IMR-90 (cell line): Measurements from ENCODE around the gene MARK2. TPM values are rescaled to one million over a fixed set of nuclear protein-coding genes. Genes with fewer than 3 reads are reported as not detected.

Experiments
- ATAC-seq: fragments of 200-7000 bp; cut with Tn5 transposase; 2 replicates; pipeline ENCODE4 v1.9.1; 2020; ENCODE audit warnings: low read depth, mild to moderate bottlenecking, moderate library complexity
- BruUV-seq: library from RNA; stranded (reverse); fragments of 400-500 nt; replicated peaks from 2 replicates; lab custom pipeline; 2021; lab: Mats Ljungman, UMichigan
- CTCF ChIA-PET: fragments of 300-600 bp; formaldehyde crosslinking; extraction: SDS; loops from one replicate; lab custom pipeline; 2021; ENCODE audit warnings: antibody characterized with exemption; lab: Yijun Ruan, JAX
- POLR2A ChIA-PET: fragments of 300-600 bp; sonication (Branson Sonifier 250); formaldehyde crosslinking; loops from one replicate; lab custom pipeline; 2022; ENCODE audit warnings: antibody characterized with exemption; ENCODE audit not compliant: unreplicated experiment; lab: Charles Lee
- DNase-seq: peaks from one replicate; pipeline ENCODE4 v3.0.0; 2013
- H2AFZ ChIP-seq: replicated peaks from 2 replicates; pipeline ENCODE3; 2013; ENCODE audit warnings: low read length, mild to moderate bottlenecking; ENCODE audit not compliant: poor library complexity
- H2AK5ac ChIP-seq: 2 replicates; pipeline ENCODE4 v1.6.1; 2013; ENCODE audit warnings: low read depth, low read length, inconsistent platforms
- H2AK9ac ChIP-seq: replicated peaks from 2 replicates; pipeline ENCODE3; 2013; ENCODE audit warnings: mild to moderate bottlenecking, low read depth, low read length, moderate library complexity; ENCODE audit not compliant: poor library complexity
- H2BK120ac ChIP-seq: 2 replicates; pipeline ENCODE4 v1.6.1; 2013; ENCODE audit warnings: low read depth, low read length, inconsistent platforms
- H2BK15ac ChIP-seq: 3 replicates; pipeline ENCODE4 v1.6.1; 2013; ENCODE audit warnings: low read depth, low read length, inconsistent platforms
- H2BK20ac ChIP-seq: 2 replicates; pipeline ENCODE4 v1.6.1; 2013; ENCODE audit warnings: low read depth, mild to moderate bottlenecking, inconsistent platforms, low read length, moderate library complexity
- H2BK5ac ChIP-seq: 2 replicates; pipeline ENCODE4 v1.6.1; 2013; ENCODE audit warnings: mild to moderate bottlenecking, low read depth, low read length, inconsistent platforms; ENCODE audit not compliant: poor library complexity, severe bottlenecking
- H3K14ac ChIP-seq: replicated peaks from 2 replicates; pipeline ENCODE4 v1.6.1; 2013; ENCODE audit warnings: low read depth, low read length, inconsistent platforms
- H3K18ac ChIP-seq: 2 replicates; pipeline ENCODE4 v1.6.1; 2013; ENCODE audit warnings: low read depth, low read length, control low read depth
- H3K23ac ChIP-seq: 2 replicates; pipeline ENCODE4 v1.6.1; 2013; ENCODE audit warnings: low read depth, low read length, inconsistent platforms
- H3K27ac ChIP-seq: 2 replicates; pipeline ENCODE4 v1.5.1; 2013; ENCODE audit warnings: mild to moderate bottlenecking, control low read depth, low read length; ENCODE audit not compliant: insufficient read depth
- H3K27me3 ChIP-seq: 2 replicates; pipeline ENCODE4 v1.6.1; 2013; ENCODE audit warnings: low read length; ENCODE audit not compliant: control insufficient read depth, insufficient read depth
- H3K36me3 ChIP-seq: 2 replicates; pipeline ENCODE4 v1.6.1; 2013; ENCODE audit warnings: low read length, mixed read lengths; ENCODE audit not compliant: control insufficient read depth, insufficient read depth
- H3K4ac ChIP-seq: 2 replicates; pipeline ENCODE4 v1.6.1; 2013; ENCODE audit warnings: low read depth, low read length, inconsistent platforms
- H3K4me1 ChIP-seq: 2 replicates; pipeline ENCODE4 v1.6.1; 2013; ENCODE audit warnings: low read length, mixed read lengths; ENCODE audit not compliant: control insufficient read depth, insufficient read depth
- H3K4me2 ChIP-seq: 2 replicates; pipeline ENCODE4 v1.6.1; 2013; ENCODE audit warnings: low read depth, mild to moderate bottlenecking, control low read depth, low read length, moderate library complexity
- H3K4me3 ChIP-seq: 2 replicates; pipeline ENCODE4 v1.5.1; 2013; ENCODE audit warnings: low read depth, mild to moderate bottlenecking, control low read depth, low read length, moderate library complexity; ENCODE audit not compliant: insufficient read depth
- H3K56ac ChIP-seq: 2 replicates; pipeline ENCODE4 v1.6.1; 2013; ENCODE audit warnings: low read length, inconsistent platforms; ENCODE audit not compliant: insufficient read depth; ENCODE audit errors: extremely low read depth
- H3K79me1 ChIP-seq, 2 experiments: 2 replicates each; pipeline ENCODE4 v1.6.1; 2013; ENCODE audit warnings: low read length in 2 of 2, inconsistent platforms in 1 of 2, low read depth in 1 of 2
- H3K9ac ChIP-seq: 2 replicates; pipeline ENCODE4 v1.6.1; 2013; ENCODE audit warnings: low read depth, low read length, control low read depth
- H3K9me1 ChIP-seq: 2 replicates; pipeline ENCODE4 v1.6.1; 2013; ENCODE audit warnings: low read length, inconsistent platforms; ENCODE audit not compliant: insufficient read depth
- H3K9me3 ChIP-seq: 2 replicates; pipeline ENCODE4 v1.6.1; 2013; ENCODE audit warnings: low read length; ENCODE audit not compliant: control insufficient read depth, insufficient read depth
- H4K20me1 ChIP-seq: 2 replicates; pipeline ENCODE4 v1.6.1; 2013; ENCODE audit warnings: low read length, inconsistent platforms; ENCODE audit not compliant: insufficient read depth
- H4K5ac ChIP-seq: 2 replicates; pipeline ENCODE4 v1.6.1; 2013; ENCODE audit warnings: mild to moderate bottlenecking, low read depth, low read length, control low read depth
- H4K8ac ChIP-seq, 2 experiments: 2 replicates each; pipeline ENCODE4 v1.6.1; 2013; ENCODE audit warnings: low read depth in 2 of 2, low read length in 2 of 2, control low read depth in 1 of 2, inconsistent platforms in 1 of 2
- H4K91ac ChIP-seq: 2 replicates; pipeline ENCODE4 v1.6.1; 2013; ENCODE audit warnings: low read depth, low read length, inconsistent platforms; ENCODE audit not compliant: insufficient read depth
- BHLHE40 ChIP-seq: fragments of 150-350 bp; IDR thresholded peaks from 2 replicates; pipeline ENCODE4 v1.6.1; 2016; ENCODE audit warnings: mild to moderate bottlenecking, low read depth, low read length
- CEBPB ChIP-seq: IDR thresholded peaks from 2 replicates; pipeline ENCODE4 v1.6.1; 2012; ENCODE audit warnings: low read depth, low read length, improper control_type of control experiment
- CTCF ChIP-seq: conservative IDR thresholded peaks from 2 replicates; pipeline ENCODE4 v1.5.1; 2012; ENCODE audit warnings: mild to moderate bottlenecking, low read depth, low read length, improper control_type of control experiment
- ELK1 ChIP-seq: fragments of 150-350 bp; IDR thresholded peaks from 2 replicates; pipeline ENCODE4 v1.6.1; 2016; ENCODE audit warnings: low read depth, mild to moderate bottlenecking, low read length, moderate library complexity, borderline replicate concordance
- FOS ChIP-seq: fragments of 150-350 bp; IDR thresholded peaks from 2 replicates; pipeline ENCODE4 v1.6.1; 2016; ENCODE audit warnings: low read depth, low read length
- MAFK ChIP-seq: IDR thresholded peaks from 2 replicates; pipeline ENCODE4 v1.6.1; 2012; ENCODE audit warnings: low read depth, low read length, improper control_type of control experiment
- MAZ ChIP-seq: IDR thresholded peaks from 2 replicates; pipeline ENCODE4 v1.6.1; 2012; ENCODE audit warnings: low read depth, mild to moderate bottlenecking, low read length, improper control_type of control experiment, moderate library complexity, borderline replicate concordance
- MXI1 ChIP-seq: IDR thresholded peaks from 2 replicates; pipeline ENCODE4 v1.6.1; 2012; ENCODE audit warnings: low read depth, mild to moderate bottlenecking, low read length, moderate library complexity, borderline replicate concordance
- NFE2L2 ChIP-seq: fragments of 150-350 bp; IDR thresholded peaks from 2 replicates; pipeline ENCODE4 v1.6.1; 2016; ENCODE audit warnings: low read depth, mild to moderate bottlenecking, low read length
- POLR2A ChIP-seq: IDR thresholded peaks from 2 replicates; pipeline ENCODE4 v1.6.1; 2012; ENCODE audit warnings: mild to moderate bottlenecking, low read depth, low read length
- RFX5 ChIP-seq: IDR thresholded peaks from 2 replicates; pipeline ENCODE4 v1.8.0; 2012; ENCODE audit warnings: low read depth, mild to moderate bottlenecking, low read length, moderate library complexity
- SMC3 ChIP-seq: fragments of 150-350 bp; IDR thresholded peaks from 2 replicates; pipeline ENCODE4 v1.6.1; 2016; ENCODE audit warnings: low read depth, mild to moderate bottlenecking, antibody characterized with exemption, low read length, moderate library complexity
- USF2 ChIP-seq: fragments of 150-350 bp; IDR thresholded peaks from 2 replicates; pipeline ENCODE4 v1.6.1; 2017; ENCODE audit warnings: mild to moderate bottlenecking, antibody characterized with exemption, low read length, low read depth
- WGBS, 2 experiments: methylation state at CpG; one replicate each; pipeline versions ENCODE4 v1.1.5 to v1.1.7; 2013; ENCODE audit warnings: missing lambda C conversion rate in 2 of 2; ENCODE audit not compliant: insufficient read length in 1 of 2; ENCODE audit errors: extremely low coverage in 2 of 2; 5-methylcytosine and 5-hydroxymethylcytosine counted together
- dilution Hi-C: fragments of 300-500 bp; cut with HindIII; formaldehyde crosslinking; loops from one replicate; pipeline ENCODE4 v1.14.3; 2018; ENCODE audit warnings: low sequenced_read_pairs; ENCODE audit not compliant: unreplicated experiment
- in situ Hi-C: fragments of 300-500 bp; cut with MboI; formaldehyde crosslinking; loops from 3 replicates; pipeline ENCODE4 v1.14.3; 2019; ENCODE audit warnings: low sequenced_read_pairs, inconsistent platforms, mixed read lengths
- intact Hi-C: fragments of 100-400 bp; cut with micrococcal nuclease; formaldehyde crosslinking; loops from 2 replicates; pipeline ENCODE4 v1.10.0; 2022
- polyA plus RNA-seq, 3 experiments: library from polyadenylated mRNA; depleted of rRNA; stranded (reverse); fragments of >200 nt; gene quantifications; 2 replicates each; pipeline ENCODE4 v1.2.3, GENCODE V29; 2012; ENCODE audit warnings: low replicate concordance in 1 of 3
- total RNA-seq: library from RNA; depleted of rRNA; stranded (reverse); fragments of >200 nt; gene quantifications from 2 replicates; pipeline ENCODE4 v1.2.3, GENCODE V29; 2012

Gene MARK2
- total and polyA plus RNA-seq, 2 of the 4 experiments (the other 2 are of a cell fraction), result 6.6 to 17.3 TPM

GRCh38 chr11:63869683-63870082, 30.8 kb downstream of the MARK2 start:
- ATAC-seq, result no peak
- intact Hi-C loops (no loop called here), dilution Hi-C loops (no loop called here), in situ Hi-C loops (no loop called here)
- no peaks in the 10 kb centered on the region for H3K27me3 ChIP-seq
- no peak overlapping the region for H3K18ac ChIP-seq
- no peak overlapping the region for H2AK9ac ChIP-seq
- CTCF ChIA-PET, result no interaction called here
- DNase-seq, result no peak
- H3K79me1 ChIP-seq, result peaks cover 48 to 91% of the 10 kb centered on the region in 2 experiments
- TF ChIP-seq CEBPB (no peak), NFE2L2 (no peak), FOS (no peak), POLR2A (no peak), MXI1 (no peak), MAFK (no peak), ELK1 (no peak), MAZ (no peak), USF2 (no peak), CTCF (no peak), RFX5 (no peak), BHLHE40 (no peak), SMC3 (no peak)
- H4K8ac ChIP-seq, result no peak overlapping the region
- peaks cover 16% of the 10 kb centered on the region; the same call in 1 of the 2 replicates for H3K4me1 ChIP-seq
- H2BK5ac ChIP-seq, result no peak overlapping the region
- H3K9me1 ChIP-seq, result peaks cover 21% of the 10 kb centered on the region
- H4K20me1 ChIP-seq, result peaks cover 99% of the 10 kb centered on the region
- no peak overlapping the region for H3K27ac ChIP-seq
- no TSS peak for BruUV-seq
- H2AFZ ChIP-seq, result no peak overlapping the region
- no peaks in the 10 kb centered on the region for H3K9me3 ChIP-seq
- H2AK5ac ChIP-seq, result no peak overlapping the region
- no peak overlapping the region for H2BK15ac ChIP-seq
- H3K23ac ChIP-seq, result no peak overlapping the region
- no peak overlapping the region for H3K4me2 ChIP-seq
- no peak overlapping the region for H3K14ac ChIP-seq
- H2BK20ac ChIP-seq, result no peak overlapping the region
- H3K36me3 ChIP-seq, result peaks cover 4% of the 10 kb centered on the region; the same call in 1 of the 2 replicates
- no peak overlapping the region for H3K9ac ChIP-seq
- H3K4me3 ChIP-seq, result no peak overlapping the region
- no peak overlapping the region for H3K4ac ChIP-seq
- no peak overlapping the region for H4K91ac ChIP-seq
- WGBS, 2 experiments, result 85% methylated on average over 4 of the region's 8 CpGs; no CpG with 5 or more reads in 1 of the 2 experiments
- no peak overlapping the region for H4K5ac ChIP-seq
- POLR2A ChIA-PET, result no interaction called here
- no peak overlapping the region for H3K56ac ChIP-seq
- no peak overlapping the region for H2BK120ac ChIP-seq
